PC-3 (cell line): Measurements from ENCODE around the gene TRIM44. TPM values are rescaled to one million over a fixed set of nuclear protein-coding genes. Genes with fewer than 3 reads are reported as not detected.
A peak's percentile ranks its signal among the peaks of the same experiment; 100 is the strongest.
"Not testable (repeated sequence)": the region's sequence is repeated elsewhere in the genome, so short reads cannot be mapped to it uniquely, and the experiment has no call there.

ENCODE experiments used
- ATAC-seq: fragments of 200-7000 bp; cut with Tn5 transposase; 2 replicates; pipeline ENCODE4 v1.9.1; 2020; ENCODE audit warnings: mild to moderate bottlenecking, moderate library complexity
- BruUV-seq: library from RNA; stranded (reverse); fragments of 400-500 nt; replicated peaks from 2 replicates; lab custom pipeline; 2021; lab: Mats Ljungman, UMichigan
- CTCF ChIA-PET: fragments of 300-600 bp; sonication (Branson Sonifier 250); formaldehyde crosslinking; loops from one replicate; lab custom pipeline; 2022; ENCODE audit warnings: antibody characterized with exemption; lab: Charles Lee
- POLR2A ChIA-PET: fragments of 300-600 bp; sonication (Branson Sonifier 250); formaldehyde crosslinking; loops from one replicate; lab custom pipeline; 2022; ENCODE audit warnings: antibody characterized with exemption; ENCODE audit not compliant: unreplicated experiment; lab: Charles Lee
- DNase-seq: peaks from one replicate; pipeline ENCODE4 v3.0.0-alpha.2; 2015
- H2AFZ ChIP-seq: fragments of 300-600 bp; sonication (generic); 2 replicates; pipeline ENCODE4 v1.6.0; 2016; ENCODE audit warnings: antibody characterized with exemption, low read length
- H3F3A ChIP-seq: fragments of 300-600 bp; sonication (generic); one replicate; pipeline ENCODE4 v1.6.0; 2017; ENCODE audit warnings: antibody characterized with exemption, low read length, control low read depth, mild to moderate bottlenecking; ENCODE audit not compliant: unreplicated experiment
- H3K27ac ChIP-seq: fragments of 300-600 bp; sonication (generic); 2 replicates; pipeline ENCODE4 v1.5.1; 2016; ENCODE audit warnings: mild to moderate bottlenecking, low read length
- H3K27me3 ChIP-seq: fragments of 300-600 bp; sonication (generic); 2 replicates; pipeline ENCODE4 v1.6.1; 2016; ENCODE audit warnings: low read length, mixed read lengths
- H3K36me3 ChIP-seq: fragments of 300-600 bp; sonication (generic); 2 replicates; pipeline ENCODE4 v1.6.1; 2016; ENCODE audit warnings: low read depth, mixed run types, low read length, mixed read lengths
- H3K4me1 ChIP-seq: fragments of 300-600 bp; sonication (generic); 2 replicates; pipeline ENCODE4 v1.5.1; 2016; ENCODE audit warnings: low read length; ENCODE audit not compliant: insufficient read depth
- H3K4me2 ChIP-seq: fragments of 300-600 bp; sonication (generic); 2 replicates; pipeline ENCODE4 v1.6.0; 2016; ENCODE audit warnings: low read length
- H3K4me3 ChIP-seq: fragments of 300-600 bp; sonication (generic); 2 replicates; pipeline ENCODE4 v1.5.1; 2016; ENCODE audit warnings: mild to moderate bottlenecking, low read length, mixed read lengths
- H3K79me2 ChIP-seq: fragments of 300-600 bp; sonication (generic); 2 replicates; pipeline ENCODE4 v1.6.1; 2017; ENCODE audit warnings: low read length, mixed read lengths
- H3K9ac ChIP-seq: fragments of 300-600 bp; sonication (generic); 2 replicates; pipeline ENCODE4 v1.6.0; 2016; ENCODE audit warnings: mild to moderate bottlenecking, low read length
- H3K9me2 ChIP-seq: fragments of 300-600 bp; sonication (generic); replicated peaks from 2 replicates; pipeline ENCODE4 v1.6.1; 2016; ENCODE audit warnings: mixed run types, low read length, mixed read lengths
- H3K9me3 ChIP-seq: fragments of 300-600 bp; sonication (generic); 2 replicates; pipeline ENCODE4 v1.6.1; 2016; ENCODE audit warnings: low read length, mixed read lengths
- H4K20me1 ChIP-seq: fragments of 300-600 bp; sonication (generic); 2 replicates; pipeline ENCODE4 v1.6.1; 2016; ENCODE audit warnings: low read length, mixed read lengths
- EZH2 ChIP-seq: fragments of 300-600 bp; sonication (generic); IDR thresholded peaks from one replicate; pipeline ENCODE4 v1.6.1; 2017; ENCODE audit warnings: antibody characterized with exemption, mild to moderate bottlenecking, low read length; ENCODE audit not compliant: unreplicated experiment
- EZH2phosphoT487 ChIP-seq: fragments of 300-600 bp; sonication (generic); IDR thresholded peaks from 2 replicates; pipeline ENCODE4 v1.6.1; 2018; ENCODE audit warnings: mild to moderate bottlenecking, antibody characterized with exemption, low read length, borderline replicate concordance
- intact Hi-C: fragments of 100-400 bp; cut with micrococcal nuclease; formaldehyde crosslinking; loops from 2 replicates; pipeline ENCODE4 v1.9.0; 2023
- total RNA-seq: library from RNA; depleted of rRNA; stranded (reverse); fragments of >200 nt; gene quantifications from 2 replicates; pipeline ENCODE4 v1.2.3, GENCODE V29; 2014
- TF ChIP-seq, protein P1 (sequence below): fragments of 300-600 bp; sonication (generic); conservative IDR thresholded peaks from 2 replicates; pipeline ENCODE4 v1.5.1; 2017; ENCODE audit warnings: antibody characterized with exemption, low read depth, mild to moderate bottlenecking, low read length

The TRIM44 gene
- total RNA-seq, 1 experiment from 2014 or later, result 14.0 TPM

DNA sequence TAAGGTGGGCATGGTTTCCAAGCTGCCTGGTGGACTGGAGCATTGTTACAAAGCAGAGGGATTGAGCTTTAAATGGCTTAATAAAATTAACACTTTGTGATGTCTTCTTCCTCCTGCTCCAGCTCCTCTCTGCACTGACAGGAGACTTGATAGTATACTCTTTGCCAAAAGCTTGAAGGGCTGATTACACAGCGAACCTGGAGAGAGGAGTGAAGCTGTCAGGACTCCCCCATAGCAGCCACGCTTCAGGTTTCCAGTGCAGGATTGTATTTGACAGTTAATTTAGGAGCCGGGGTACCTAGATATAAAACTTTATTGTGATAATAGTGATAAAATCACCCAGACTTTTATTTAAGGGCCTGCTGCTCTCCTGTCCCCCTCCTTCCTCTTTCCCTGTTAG is 50.0 kb downstream of the TRIM44 start:
- Histone ChIP-seq H3K27ac (no peak overlapping the region), H2AFZ (no peak overlapping the region), H3K9me3 (no peaks in the 10 kb centered on the region), H3K9ac (no peak overlapping the region), H3K36me3 (no peaks in the 10 kb centered on the region), H3K27me3 (no peaks in the 10 kb centered on the region), H3K4me3 (no peak overlapping the region), H3K79me2 (no peaks in the 10 kb centered on the region), H3K9me2 (no peaks in the 10 kb centered on the region), H3K4me1 (no peaks in the 10 kb centered on the region), H3F3A (no peaks in the 10 kb centered on the region), H3K4me2 (no peak overlapping the region), H4K20me1 (no peaks in the 10 kb centered on the region)
- no peak for DNase-seq
- ChIA-PET POLR2A (no interaction called here), CTCF (interaction anchor here (0.9 kb wide), 1 partner anchor 109 kb away, joined by 4 read pairs; no protein-coding TSS in a partner anchor)
- ATAC-seq, result no peak
- intact Hi-C loops, result loop anchor here (10.0 kb wide), 1 partner anchor 422 kb away; no protein-coding TSS in a partner anchor
- no TSS peak for BruUV-seq
- TF ChIP-seq EZH2phosphoT487 (no peak), EZH2 (no peak)
- TF ChIP-seq, protein P1, sequence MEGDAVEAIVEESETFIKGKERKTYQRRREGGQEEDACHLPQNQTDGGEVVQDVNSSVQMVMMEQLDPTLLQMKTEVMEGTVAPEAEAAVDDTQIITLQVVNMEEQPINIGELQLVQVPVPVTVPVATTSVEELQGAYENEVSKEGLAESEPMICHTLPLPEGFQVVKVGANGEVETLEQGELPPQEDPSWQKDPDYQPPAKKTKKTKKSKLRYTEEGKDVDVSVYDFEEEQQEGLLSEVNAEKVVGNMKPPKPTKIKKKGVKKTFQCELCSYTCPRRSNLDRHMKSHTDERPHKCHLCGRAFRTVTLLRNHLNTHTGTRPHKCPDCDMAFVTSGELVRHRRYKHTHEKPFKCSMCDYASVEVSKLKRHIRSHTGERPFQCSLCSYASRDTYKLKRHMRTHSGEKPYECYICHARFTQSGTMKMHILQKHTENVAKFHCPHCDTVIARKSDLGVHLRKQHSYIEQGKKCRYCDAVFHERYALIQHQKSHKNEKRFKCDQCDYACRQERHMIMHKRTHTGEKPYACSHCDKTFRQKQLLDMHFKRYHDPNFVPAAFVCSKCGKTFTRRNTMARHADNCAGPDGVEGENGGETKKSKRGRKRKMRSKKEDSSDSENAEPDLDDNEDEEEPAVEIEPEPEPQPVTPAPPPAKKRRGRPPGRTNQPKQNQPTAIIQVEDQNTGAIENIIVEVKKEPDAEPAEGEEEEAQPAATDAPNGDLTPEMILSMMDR, result no peak

DNA sequence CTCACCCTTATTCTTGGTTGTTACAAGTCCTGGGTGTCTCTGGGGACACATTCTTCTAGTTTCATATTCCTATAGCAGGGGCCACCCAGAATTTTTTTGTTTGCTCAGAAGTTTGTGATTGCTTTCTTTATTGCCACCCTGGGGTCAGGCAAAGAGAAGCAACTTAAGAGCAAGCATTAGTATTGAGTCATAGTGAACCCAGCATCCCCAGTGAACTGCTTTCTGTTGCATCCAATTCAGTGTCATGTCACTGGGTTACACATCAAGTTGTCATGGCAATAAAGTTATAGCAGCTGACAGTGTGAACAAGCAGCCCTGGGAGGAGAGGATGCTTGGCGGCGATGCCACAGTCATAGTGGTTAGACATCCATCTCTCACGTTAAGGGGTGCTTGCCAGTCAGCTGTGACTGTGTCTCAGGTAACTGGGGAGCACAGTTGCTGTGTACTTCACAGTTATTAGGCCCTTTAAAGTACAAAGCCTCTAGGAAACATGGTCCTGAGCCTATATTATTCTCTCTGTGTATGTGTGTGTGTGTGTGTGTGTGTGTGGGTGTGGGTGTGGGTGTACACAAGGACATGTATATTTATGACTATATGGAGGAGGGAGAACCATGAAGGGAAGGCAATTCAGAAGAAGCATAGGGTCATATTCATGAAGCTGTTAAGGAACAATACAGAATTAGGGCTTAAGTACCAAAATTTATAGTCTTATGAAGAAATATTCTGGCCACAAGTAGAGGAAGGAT is 52.5 kb downstream of the TRIM44 start:
- ChIA-PET CTCF (no interaction called here), POLR2A (no interaction called here)
- Histone ChIP-seq H3K36me3 (no peaks in the 10 kb centered on the region), H3K9ac (no peak overlapping the region), H3K79me2 (peaks cover 6% of the 10 kb centered on the region; the same call in 1 of the 2 replicates), H4K20me1 (no peaks in the 10 kb centered on the region), H3K4me1 (no peaks in the 10 kb centered on the region), H3K4me3 (no peak overlapping the region), H3F3A (no peaks in the 10 kb centered on the region), H3K27me3 (no peaks in the 10 kb centered on the region), H3K27ac (no peak overlapping the region), H3K4me2 (no peak overlapping the region), H3K9me3 (no peaks in the 10 kb centered on the region), H2AFZ (no peak overlapping the region), H3K9me2 (no peaks in the 10 kb centered on the region)
- BruUV-seq, result no TSS peak
- peak; percentile 26 for DNase-seq
- no peak for TF ChIP-seq EZH2phosphoT487
- TF ChIP-seq, protein P1, result no peak
- no peak for TF ChIP-seq EZH2
- peak; percentile 55 for ATAC-seq
- intact Hi-C loops, result loop anchor here (10.0 kb wide), 1 partner anchor 420 kb away; no protein-coding TSS in a partner anchor

DNA sequence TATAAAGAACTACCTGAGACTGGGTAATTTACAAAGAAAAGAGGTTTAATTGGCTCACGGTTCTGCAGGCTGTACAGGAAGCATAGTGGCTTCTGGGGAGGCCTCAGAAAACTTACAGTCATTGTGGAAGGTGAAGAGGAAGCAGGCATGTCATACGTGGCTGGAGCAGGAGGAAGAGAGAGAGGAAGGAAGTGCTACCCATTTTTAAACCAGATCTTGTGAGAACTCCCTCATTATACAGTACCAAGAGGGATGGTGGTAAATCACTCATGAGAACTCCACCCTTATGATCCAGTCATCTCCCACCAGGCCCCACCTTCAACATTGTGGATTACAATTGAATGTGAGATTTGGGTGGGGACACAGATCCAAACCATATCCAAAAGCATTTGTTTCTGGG is 53.1 kb downstream of the TRIM44 start:
- CTCF ChIA-PET, result not testable (repeated sequence)

More for the DNA sequence above, 53.1 kb downstream of the TRIM44 start:
- H3K4me3 ChIP-seq, H3K4me2 ChIP-seq, H3F3A ChIP-seq, H3K4me1 ChIP-seq, H3K9ac ChIP-seq, H3K27ac ChIP-seq, H3K9me3 ChIP-seq, H4K20me1 ChIP-seq, H3K9me2 ChIP-seq, POLR2A ChIA-PET, H2AFZ ChIP-seq, DNase-seq, ATAC-seq, BruUV-seq, H3K27me3 ChIP-seq, H3K36me3 ChIP-seq: not testable (repeated sequence)
- peaks cover 11% of the 10 kb centered on the region for H3K79me2 ChIP-seq
- intact Hi-C loops, result loop anchor here (10.0 kb wide), 1 partner anchor 419 kb away; no protein-coding TSS in a partner anchor
